HepG2 (cell line): ENCODE results near the gene MED15. TPM values are rescaled to one million over a fixed set of nuclear protein-coding genes. Genes with fewer than 3 reads are reported as not detected.

Source experiments
- IRF9 ChIP-seq: sonication (generic); formaldehyde crosslinking; IDR thresholded peaks from 2 replicates; pipeline ENCODE4 v1.8.0; 2022; ENCODE audit warnings: missing genetic modification reagents, mild to moderate bottlenecking, borderline replicate concordance
- RERE ChIP-seq: IDR thresholded peaks from 2 replicates; pipeline ENCODE4 v1.6.1; 2016; ENCODE audit warnings: low read depth, missing genetic modification reagents, missing compliant biosample characterization
- SATB2 ChIP-seq: sonication (generic); formaldehyde crosslinking; IDR thresholded peaks from 2 replicates; pipeline ENCODE4 v1.5.0; 2020; ENCODE audit warnings: missing genetic modification reagents
- TGIF2 ChIP-seq: IDR thresholded peaks from 2 replicates; pipeline ENCODE4 v1.6.1; 2016; ENCODE audit warnings: control low read depth, missing compliant biosample characterization
- ZKSCAN5 ChIP-seq: sonication (generic); formaldehyde crosslinking; IDR thresholded peaks from 2 replicates; pipeline ENCODE4 v1.5.1; 2020; ENCODE audit warnings: mild to moderate bottlenecking, missing genetic modification reagents
- ZKSCAN8 ChIP-seq: IDR thresholded peaks from 2 replicates; pipeline ENCODE4 v1.6.1; 2016; ENCODE audit warnings: borderline replicate concordance, missing genetic modification reagents, missing compliant biosample characterization
- polyA plus RNA-seq, 8 experiments: library from polyadenylated mRNA; depleted of rRNA in 3 of 8; stranded (reverse) in 7 of 8; unstranded in 1 of 8; fragments of >200 nt; fragmentation: Illumina TruSeq in 4 of 8; extraction: Trizol in 4 of 8; gene quantifications; 2 replicates each; pipeline versions ENCODE4 v1.2.1 to v1.2.3, GENCODE V29; 2011 to 2016; ENCODE audit warnings: low read depth in 4 of 8, missing spikeins in 1 of 8, mixed read lengths in 1 of 8; ENCODE audit not compliant: insufficient read depth in 1 of 8
- total RNA-seq, 5 experiments: library from RNA; depleted of rRNA; stranded (reverse); fragments of >200 nt; fragmentation: Illumina TruSeq; extraction: Trizol; gene quantifications; 2 replicates each; pipeline ENCODE4 v1.2.3, GENCODE V29; 2016; ENCODE audit warnings: low read depth in 1 of 5
- TF ChIP-seq, protein P1 (sequence below), 2 experiments: sonication (generic) in 1 of 2; formaldehyde crosslinking in 1 of 2; IDR thresholded peaks; 2 replicates each; pipeline versions ENCODE4 v1.5.1 to v1.6.1; 2011 to 2020; ENCODE audit warnings: borderline replicate concordance in 1 of 2, low read depth in 1 of 2, low read length in 1 of 2, mild to moderate bottlenecking in 1 of 2, missing genetic modification reagents in 1 of 2, moderate library complexity in 1 of 2
- TF ChIP-seq, protein P2 (sequence below): sonication (generic); formaldehyde crosslinking; IDR thresholded peaks from 2 replicates; pipeline ENCODE4 v1.5.1; 2020; ENCODE audit warnings: mild to moderate bottlenecking, missing genetic modification reagents
- TF ChIP-seq, protein P3 (sequence below): IDR thresholded peaks from 2 replicates; pipeline ENCODE4 v1.4.0; 2020; ENCODE audit warnings: mild to moderate bottlenecking, missing genetic modification reagents

The MED15 gene
- total and polyA plus RNA-seq, 2 of the 13 experiments (the other 11 are each of a cell fraction or from before 2014, with no cell fraction given), result 14.3 to 27.0 TPM

DNA sequence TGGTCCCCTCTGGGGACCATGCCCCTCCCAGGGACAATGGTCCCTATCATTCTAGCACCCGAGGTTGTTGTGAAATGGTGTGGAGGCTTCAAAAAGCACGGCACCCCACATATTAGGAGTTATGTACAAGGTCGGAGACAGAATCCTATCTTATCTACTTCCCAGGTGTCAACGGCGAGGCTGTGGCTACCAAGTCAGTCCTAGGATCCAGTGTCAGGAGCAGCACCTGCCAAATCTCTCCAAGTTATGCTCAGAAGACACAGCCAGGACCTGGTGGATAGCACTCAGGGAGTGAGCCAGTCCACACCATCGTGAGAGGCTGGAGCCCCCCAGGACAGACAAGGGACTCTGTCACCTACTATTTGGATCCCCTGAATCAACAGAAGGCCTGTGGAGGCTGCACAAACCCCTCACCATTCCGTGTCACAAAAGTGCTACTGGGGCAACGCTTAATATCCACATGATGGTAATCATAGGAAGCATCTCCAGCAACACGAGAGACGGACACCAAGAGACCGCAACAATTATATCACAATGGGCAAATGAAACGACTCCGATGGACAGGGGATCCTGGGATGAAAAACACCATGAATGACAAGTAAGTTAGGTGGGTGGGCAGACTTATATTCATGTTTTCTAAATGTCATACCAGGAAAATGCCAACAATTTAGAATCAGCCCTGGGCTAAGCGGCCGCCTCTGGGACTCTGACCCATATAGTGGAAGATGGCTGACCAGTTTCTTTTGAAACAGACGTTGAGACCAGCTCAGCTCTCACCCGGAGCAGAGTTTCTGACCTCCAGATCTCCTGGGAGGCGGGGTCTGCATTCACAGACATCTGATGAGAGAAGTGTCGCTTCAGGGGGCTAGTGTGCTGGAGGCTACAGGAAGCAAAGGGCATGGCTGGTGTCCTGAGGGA lies 108.4 kb downstream of the MED15 start (continued):
- TF ChIP-seq, protein P1, sequence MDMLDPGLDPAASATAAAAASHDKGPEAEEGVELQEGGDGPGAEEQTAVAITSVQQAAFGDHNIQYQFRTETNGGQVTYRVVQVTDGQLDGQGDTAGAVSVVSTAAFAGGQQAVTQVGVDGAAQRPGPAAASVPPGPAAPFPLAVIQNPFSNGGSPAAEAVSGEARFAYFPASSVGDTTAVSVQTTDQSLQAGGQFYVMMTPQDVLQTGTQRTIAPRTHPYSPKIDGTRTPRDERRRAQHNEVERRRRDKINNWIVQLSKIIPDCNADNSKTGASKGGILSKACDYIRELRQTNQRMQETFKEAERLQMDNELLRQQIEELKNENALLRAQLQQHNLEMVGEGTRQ (IDR thresholded peaks at IDR 0.05; ENCODE audit: low read depth, low read length), result no peak
- TF ChIP-seq, protein P1 (CRISPR knock-in tag; IDR thresholded peaks at IDR 0.05; ENCODE audit: borderline replicate concordance), result no peak
- TF ChIP-seq ZKSCAN8 (CRISPR knock-in tag), result no peak
- TF ChIP-seq, protein P2, sequence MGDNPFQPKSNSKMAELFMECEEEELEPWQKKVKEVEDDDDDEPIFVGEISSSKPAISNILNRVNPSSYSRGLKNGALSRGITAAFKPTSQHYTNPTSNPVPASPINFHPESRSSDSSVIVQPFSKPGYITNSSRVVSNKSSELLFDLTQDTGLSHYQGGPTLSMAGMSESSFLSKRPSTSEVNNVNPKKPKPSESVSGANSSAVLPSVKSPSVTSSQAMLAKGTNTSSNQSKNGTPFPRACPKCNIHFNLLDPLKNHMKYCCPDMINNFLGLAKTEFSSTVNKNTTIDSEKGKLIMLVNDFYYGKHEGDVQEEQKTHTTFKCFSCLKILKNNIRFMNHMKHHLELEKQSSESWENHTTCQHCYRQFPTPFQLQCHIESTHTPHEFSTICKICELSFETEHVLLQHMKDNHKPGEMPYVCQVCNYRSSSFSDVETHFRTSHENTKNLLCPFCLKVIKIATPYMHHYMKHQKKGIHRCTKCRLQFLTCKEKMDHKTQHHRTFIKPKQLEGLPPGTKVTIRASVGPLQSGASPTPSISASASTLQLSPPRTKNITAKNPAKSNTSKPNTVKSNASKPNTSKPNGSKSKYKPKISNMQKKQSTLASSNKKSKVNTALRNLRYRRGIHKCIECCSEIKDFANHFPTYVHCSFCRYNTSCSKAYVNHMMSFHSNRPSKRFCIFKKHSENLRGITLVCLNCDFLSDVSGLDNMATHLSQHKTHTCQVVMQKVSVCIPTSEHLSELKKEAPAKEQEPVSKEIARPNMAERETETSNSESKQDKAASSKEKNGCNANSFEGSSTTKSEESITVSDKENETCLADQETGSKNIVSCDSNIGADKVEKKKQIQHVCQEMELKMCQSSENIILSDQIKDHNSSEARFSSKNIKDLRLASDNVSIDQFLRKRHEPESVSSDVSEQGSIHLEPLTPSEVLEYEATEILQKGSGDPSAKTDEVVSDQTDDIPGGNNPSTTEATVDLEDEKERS (CRISPR knock-in tag), result no peak
- TF ChIP-seq, protein P3, sequence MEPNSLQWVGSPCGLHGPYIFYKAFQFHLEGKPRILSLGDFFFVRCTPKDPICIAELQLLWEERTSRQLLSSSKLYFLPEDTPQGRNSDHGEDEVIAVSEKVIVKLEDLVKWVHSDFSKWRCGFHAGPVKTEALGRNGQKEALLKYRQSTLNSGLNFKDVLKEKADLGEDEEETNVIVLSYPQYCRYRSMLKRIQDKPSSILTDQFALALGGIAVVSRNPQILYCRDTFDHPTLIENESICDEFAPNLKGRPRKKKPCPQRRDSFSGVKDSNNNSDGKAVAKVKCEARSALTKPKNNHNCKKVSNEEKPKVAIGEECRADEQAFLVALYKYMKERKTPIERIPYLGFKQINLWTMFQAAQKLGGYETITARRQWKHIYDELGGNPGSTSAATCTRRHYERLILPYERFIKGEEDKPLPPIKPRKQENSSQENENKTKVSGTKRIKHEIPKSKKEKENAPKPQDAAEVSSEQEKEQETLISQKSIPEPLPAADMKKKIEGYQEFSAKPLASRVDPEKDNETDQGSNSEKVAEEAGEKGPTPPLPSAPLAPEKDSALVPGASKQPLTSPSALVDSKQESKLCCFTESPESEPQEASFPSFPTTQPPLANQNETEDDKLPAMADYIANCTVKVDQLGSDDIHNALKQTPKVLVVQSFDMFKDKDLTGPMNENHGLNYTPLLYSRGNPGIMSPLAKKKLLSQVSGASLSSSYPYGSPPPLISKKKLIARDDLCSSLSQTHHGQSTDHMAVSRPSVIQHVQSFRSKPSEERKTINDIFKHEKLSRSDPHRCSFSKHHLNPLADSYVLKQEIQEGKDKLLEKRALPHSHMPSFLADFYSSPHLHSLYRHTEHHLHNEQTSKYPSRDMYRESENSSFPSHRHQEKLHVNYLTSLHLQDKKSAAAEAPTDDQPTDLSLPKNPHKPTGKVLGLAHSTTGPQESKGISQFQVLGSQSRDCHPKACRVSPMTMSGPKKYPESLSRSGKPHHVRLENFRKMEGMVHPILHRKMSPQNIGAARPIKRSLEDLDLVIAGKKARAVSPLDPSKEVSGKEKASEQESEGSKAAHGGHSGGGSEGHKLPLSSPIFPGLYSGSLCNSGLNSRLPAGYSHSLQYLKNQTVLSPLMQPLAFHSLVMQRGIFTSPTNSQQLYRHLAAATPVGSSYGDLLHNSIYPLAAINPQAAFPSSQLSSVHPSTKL, result no peak
- TF ChIP-seq IRF9 (CRISPR knock-in tag), result no peak
- no peak for TF ChIP-seq RERE (CRISPR knock-in tag)
- no peak for TF ChIP-seq ZKSCAN5 (CRISPR knock-in tag)
- no peak for TF ChIP-seq SATB2 (CRISPR knock-in tag)
- no peak for TF ChIP-seq TGIF2 (CRISPR knock-in tag)
